ENCODE results near the gene C5orf22.

Gene C5orf22

DNA sequence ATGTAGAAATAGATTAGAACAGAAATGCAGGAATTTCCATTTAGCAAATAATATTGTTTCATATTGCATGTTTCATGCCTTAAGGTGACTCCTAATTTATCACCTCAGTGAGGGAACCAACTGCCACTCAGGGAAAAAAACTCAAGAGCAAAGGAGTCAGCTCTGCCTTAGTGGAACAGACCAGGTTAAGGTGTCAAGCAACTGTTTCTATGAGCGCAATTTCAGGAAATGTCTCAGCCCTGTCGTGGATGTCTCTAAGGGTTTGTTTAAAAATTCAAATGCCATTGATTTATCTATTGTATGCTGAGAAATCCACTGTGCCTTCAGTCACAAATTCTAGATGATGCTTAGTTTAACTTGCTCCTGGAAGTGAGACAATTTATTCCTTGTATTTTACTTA lies 72.1 kb downstream of the C5orf22 start:
- H3K4me3 ChIP-seq (ENCODE audit: low read length), result no peak overlapping the region
- H3K27me3 ChIP-seq (ENCODE audit: control insufficient read depth, low read length), result no peaks in the 10 kb centered on the region
- no peak for TF ChIP-seq EZH2phosphoT487 (IDR thresholded peaks at IDR 0.05; ENCODE audit: borderline replicate concordance, low read length)
- TF ChIP-seq, protein P1, sequence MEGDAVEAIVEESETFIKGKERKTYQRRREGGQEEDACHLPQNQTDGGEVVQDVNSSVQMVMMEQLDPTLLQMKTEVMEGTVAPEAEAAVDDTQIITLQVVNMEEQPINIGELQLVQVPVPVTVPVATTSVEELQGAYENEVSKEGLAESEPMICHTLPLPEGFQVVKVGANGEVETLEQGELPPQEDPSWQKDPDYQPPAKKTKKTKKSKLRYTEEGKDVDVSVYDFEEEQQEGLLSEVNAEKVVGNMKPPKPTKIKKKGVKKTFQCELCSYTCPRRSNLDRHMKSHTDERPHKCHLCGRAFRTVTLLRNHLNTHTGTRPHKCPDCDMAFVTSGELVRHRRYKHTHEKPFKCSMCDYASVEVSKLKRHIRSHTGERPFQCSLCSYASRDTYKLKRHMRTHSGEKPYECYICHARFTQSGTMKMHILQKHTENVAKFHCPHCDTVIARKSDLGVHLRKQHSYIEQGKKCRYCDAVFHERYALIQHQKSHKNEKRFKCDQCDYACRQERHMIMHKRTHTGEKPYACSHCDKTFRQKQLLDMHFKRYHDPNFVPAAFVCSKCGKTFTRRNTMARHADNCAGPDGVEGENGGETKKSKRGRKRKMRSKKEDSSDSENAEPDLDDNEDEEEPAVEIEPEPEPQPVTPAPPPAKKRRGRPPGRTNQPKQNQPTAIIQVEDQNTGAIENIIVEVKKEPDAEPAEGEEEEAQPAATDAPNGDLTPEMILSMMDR (IDR thresholded peaks at IDR 0.05; ENCODE audit: low read depth, low read length, poor library complexity, severe bottlenecking), result no peak
- H3K79me2 ChIP-seq (ENCODE audit: control insufficient read depth, low read length), result no peaks in the 10 kb centered on the region
- no peak overlapping the region for H3K4me2 ChIP-seq (ENCODE audit: low read length)
- H3K27ac ChIP-seq (ENCODE audit: low read depth, low read length), result no peak overlapping the region
- H3K36me3 ChIP-seq (ENCODE audit: control insufficient read depth, low read length), result no peaks in the 10 kb centered on the region
- no peaks in the 10 kb centered on the region for H3F3A ChIP-seq (ENCODE audit: control insufficient read depth, insufficient read depth)
- no peaks in the 10 kb centered on the region for H3K9me2 ChIP-seq (replicated peaks; ENCODE audit: control insufficient read depth, low read length)
- no peaks in the 10 kb centered on the region for H3K9me3 ChIP-seq (ENCODE audit: control insufficient read depth, insufficient read depth, low read length)
- H3K4me1 ChIP-seq (ENCODE audit: control insufficient read depth, low read length), result peaks cover 2% of the 10 kb centered on the region
- no peaks in the 10 kb centered on the region for H4K20me1 ChIP-seq (ENCODE audit: control insufficient read depth, insufficient read depth, low read depth, low read length)

DNA sequence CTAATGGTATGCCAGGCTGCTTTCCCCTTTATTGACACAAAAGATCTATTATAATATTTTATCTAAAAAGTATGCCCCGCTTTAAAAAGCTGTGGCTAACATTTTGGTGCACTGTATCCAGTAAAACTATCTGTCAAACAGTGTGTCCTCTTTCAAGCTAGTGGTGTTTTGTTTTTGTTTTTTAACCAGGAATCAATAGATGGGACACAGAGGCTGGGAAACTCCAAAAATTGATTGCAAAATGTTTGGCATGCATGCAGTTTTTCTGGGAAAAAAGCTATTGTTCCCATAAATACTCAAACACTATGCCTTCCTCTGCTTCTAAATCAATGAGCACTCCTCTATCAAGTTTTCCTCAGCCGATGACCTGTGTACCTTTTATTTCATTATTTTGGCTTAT lies 72.5 kb downstream of the C5orf22 start:
- no peak overlapping the region for H3K27ac ChIP-seq (ENCODE audit: low read depth, low read length)

More for the DNA sequence above, 72.5 kb downstream of the C5orf22 start:
- Histone ChIP-seq H3K4me2 (ENCODE audit: low read length) (no peak overlapping the region), H3K4me3 (ENCODE audit: low read length) (no peak overlapping the region), H3K27me3 (ENCODE audit: control insufficient read depth, low read length) (no peaks in the 10 kb centered on the region), H4K20me1 (ENCODE audit: control insufficient read depth, insufficient read depth, low read depth, low read length) (no peaks in the 10 kb centered on the region), H3K4me1 (ENCODE audit: control insufficient read depth, low read length) (no peaks in the 10 kb centered on the region), H3K79me2 (ENCODE audit: control insufficient read depth, low read length) (no peaks in the 10 kb centered on the region), H3K9me3 (ENCODE audit: control insufficient read depth, insufficient read depth, low read length) (no peaks in the 10 kb centered on the region), H3K9me2 (replicated peaks; ENCODE audit: control insufficient read depth, low read length) (no peaks in the 10 kb centered on the region), H3K36me3 (ENCODE audit: control insufficient read depth, low read length) (no peaks in the 10 kb centered on the region), H3F3A (ENCODE audit: control insufficient read depth, insufficient read depth) (no peaks in the 10 kb centered on the region)
- TF ChIP-seq, protein P1 (IDR thresholded peaks at IDR 0.05; ENCODE audit: low read depth, low read length, poor library complexity, severe bottlenecking), result no peak
- TF ChIP-seq EZH2phosphoT487 (IDR thresholded peaks at IDR 0.05; ENCODE audit: borderline replicate concordance, low read length), result no peak

Measured in DOHH2 (cell line).